ENCODE results near the gene FAM83G. TPM values are rescaled to one million over a fixed set of nuclear protein-coding genes. Genes with fewer than 3 reads are reported as not detected.

FAM83G gene
- total RNA-seq, 3 donors from 2014 or later = 18.9 to 40.4 (median 29.1) TPM

GRCh38 chr17:18974407-18975149 lies 30.0 kb downstream of the FAM83G start:
- ATAC-seq (no peak), DNase-seq (no peak)
- no peak for TF ChIP-seq CTCF (IDR thresholded peaks at IDR 0.05)
- intact Hi-C loops (cut with DNase I, micrococcal nuclease) = no loop called here
- peaks cover 44% of the 10 kb centered on the region for H3K4me1 ChIP-seq (ENCODE audit: low read depth)
- no peaks in the 10 kb centered on the region for H3K36me3 ChIP-seq (ENCODE audit: low read depth)
- no peak overlapping the region for H3K4me3 ChIP-seq
- H3K9me3 ChIP-seq = no peaks in the 10 kb centered on the region

- intact Hi-C loops (cut with DNase I, micrococcal nuclease) = no loop called here
Measured at GRCh38 chr17:18971801-18972200, 32.8 kb downstream of the FAM83G start.

GRCh38 chr17:18970582-18971480 lies 33.7 kb downstream of the FAM83G start:
- H3K4me1 ChIP-seq (ENCODE audit: low read depth) = peaks cover 47% of the 10 kb centered on the region
- H3K36me3 ChIP-seq (ENCODE audit: low read depth) = no peaks in the 10 kb centered on the region
- no peak overlapping the region for H3K4me3 ChIP-seq
- peak; percentile 44 to 61 (median 57) for DNase-seq
- ATAC-seq = no peak
- intact Hi-C loops (cut with DNase I, micrococcal nuclease) = no loop called here
- no peaks in the 10 kb centered on the region for H3K9me3 ChIP-seq
- TF ChIP-seq CTCF (IDR thresholded peaks at IDR 0.05) = no peak

More at GRCh38 chr17:18971801-18972200, 32.8 kb downstream of the FAM83G start:
- ATAC-seq (no peak), DNase-seq (no peak)
- TF ChIP-seq CTCF (IDR thresholded peaks at IDR 0.05) = no peak
- no peaks in the 10 kb centered on the region for H3K9me3 ChIP-seq
- H3K4me1 ChIP-seq (ENCODE audit: low read depth) = peaks cover 52% of the 10 kb centered on the region
- H3K36me3 ChIP-seq (ENCODE audit: low read depth) = no peaks in the 10 kb centered on the region
- H3K4me3 ChIP-seq = no peak overlapping the region

- peak; percentile 90 to 92 (median 91) for DNase-seq
- Histone ChIP-seq H3K9me3 (no peaks in the 10 kb centered on the region), H3K4me3 (no peak overlapping the region), H3K4me1 (ENCODE audit: low read depth) (peaks cover 33% of the 10 kb centered on the region), H3K36me3 (ENCODE audit: low read depth) (no peaks in the 10 kb centered on the region)
- no peak for TF ChIP-seq CTCF (IDR thresholded peaks at IDR 0.05)
- intact Hi-C loops (cut with DNase I, micrococcal nuclease) = no loop called here
- ATAC-seq = peak; percentile 92
Measured at GRCh38 chr17:18968945-18969887, 35.3 kb downstream of the FAM83G start.

DNA sequence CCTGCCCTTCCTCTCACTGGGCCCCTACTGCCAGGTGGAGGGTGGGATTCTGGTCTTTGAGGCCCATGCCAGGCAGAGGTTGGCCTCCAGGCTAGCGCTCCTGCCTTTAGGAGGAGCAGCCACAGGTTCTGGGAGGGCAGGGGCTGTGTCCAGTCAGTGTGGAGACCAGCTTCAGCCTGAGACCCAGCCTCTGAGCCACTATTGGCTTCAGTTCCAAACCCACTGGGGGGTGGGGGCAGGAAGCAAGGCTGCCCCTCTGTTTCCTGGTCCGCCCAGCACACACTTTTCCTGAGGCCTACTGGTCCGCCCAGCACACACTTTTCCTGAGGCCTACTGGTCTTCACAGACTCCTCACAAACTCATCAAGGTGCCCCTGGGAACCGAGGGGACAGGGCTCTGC lies 36.2 kb downstream of the FAM83G start:
- intact Hi-C loops (cut with DNase I, micrococcal nuclease) = no loop called here
- no peaks in the 10 kb centered on the region for H3K9me3 ChIP-seq
- ATAC-seq (no peak), DNase-seq (peak; percentile 28 to 48 (median 42))
- no peak for TF ChIP-seq CTCF (IDR thresholded peaks at IDR 0.05)
- no peak overlapping the region for H3K4me3 ChIP-seq
- H3K4me1 ChIP-seq (ENCODE audit: low read depth) = peaks cover 34% of the 10 kb centered on the region
- no peaks in the 10 kb centered on the region for H3K36me3 ChIP-seq (ENCODE audit: low read depth)

Data from mucosa of descending colon (tissue), 3 donors.